CD4-positive, CD25-positive, alpha-beta regulatory T cell (primary cell): ENCODE data around the gene IL21R. TPM values are rescaled to one million over a fixed set of nuclear protein-coding genes. Genes with fewer than 3 reads are reported as not detected.
"Not testable (repeated sequence)": the region's sequence is repeated elsewhere in the genome, so short reads cannot be mapped to it uniquely, and the experiment has no call there.

Source experiments
- ATAC-seq, 2 donors: fragments of 150-1000 bp; cut with Tn5 transposase; one replicate each; pipeline ENCODE4 v1.10.0; 2021; ENCODE audit warnings: low read depth in 2 of 2, moderate number of reproducible peaks in 2 of 2, moderate library complexity in 1 of 2
- DNase-seq, 3 donors: peaks; one replicate each; pipeline versions ENCODE4 v3.0.0 to v3.0.0-alpha.2; 2012 to 2022; ENCODE audit warnings: mixed read lengths in 1 of 3
- H3K27ac ChIP-seq: one replicate; pipeline ENCODE4 v1.7.0; 2013; ENCODE audit warnings: mild to moderate bottlenecking, low read length; ENCODE audit not compliant: insufficient read depth, poor library complexity, severe bottlenecking
- H3K27me3 ChIP-seq: one replicate; pipeline ENCODE4 v1.7.0; 2013; ENCODE audit warnings: low read length; ENCODE audit not compliant: control insufficient read depth, insufficient read depth
- H3K36me3 ChIP-seq: one replicate; pipeline ENCODE4 v1.7.0; 2013; ENCODE audit warnings: mild to moderate bottlenecking, low read length, moderate library complexity; ENCODE audit not compliant: control insufficient read depth, insufficient read depth
- H3K4me1 ChIP-seq: 2 replicates; pipeline ENCODE4 v1.7.0; 2013; ENCODE audit warnings: mild to moderate bottlenecking, low read length; ENCODE audit not compliant: insufficient read depth, control insufficient read depth, poor library complexity, severe bottlenecking
- H3K4me3 ChIP-seq: one replicate; pipeline ENCODE4 v1.7.0; 2013; ENCODE audit warnings: low read depth, mild to moderate bottlenecking, low read length, moderate library complexity
- H3K9me3 ChIP-seq, 2 experiments: 1 replicate in 1 of 2; 2 replicates in 1 of 2; pipeline ENCODE4 v1.7.0; 2013; ENCODE audit warnings: low read length in 2 of 2, mild to moderate bottlenecking in 1 of 2, moderate library complexity in 1 of 2; ENCODE audit not compliant: control insufficient read depth in 2 of 2
- H3K27ac Mint-ChIP-seq, 3 donors: one replicate each; pipeline ENCODE4 v1.8.0; 2020 to 2022; ENCODE audit warnings: mild to moderate bottlenecking in 3 of 3, mixed read lengths in 3 of 3, moderate library complexity in 2 of 3
- H3K27me3 Mint-ChIP-seq: one replicate; pipeline ENCODE4 v1.8.0; 2022; ENCODE audit warnings: mild to moderate bottlenecking, mixed read lengths
- H3K36me3 Mint-ChIP-seq: one replicate; pipeline ENCODE4 v1.8.0; 2020; ENCODE audit warnings: mixed read lengths
- H3K4me1 Mint-ChIP-seq, 4 donors: one replicate each; pipeline ENCODE4 v1.8.0; 2020 to 2022; ENCODE audit warnings: mixed read lengths in 4 of 4, mild to moderate bottlenecking in 1 of 4
- H3K4me3 Mint-ChIP-seq, 4 donors: one replicate each; pipeline ENCODE4 v1.8.0; 2020 to 2022; ENCODE audit warnings: mild to moderate bottlenecking in 4 of 4, mixed read lengths in 4 of 4, moderate library complexity in 3 of 4
- H3K9me3 Mint-ChIP-seq, 7 donors: one replicate each; pipeline ENCODE4 v1.8.0; 2020 to 2022; ENCODE audit warnings: mixed read lengths in 7 of 7, mild to moderate bottlenecking in 3 of 7, moderate library complexity in 2 of 7
- polyA plus RNA-seq, 4 donors: library from polyadenylated mRNA; unstranded; fragments of 300-500 nt; fragmentation: Illumina TruSeq; gene quantifications; one replicate each; pipeline ENCODE4 v1.2.3, GENCODE V29; 2021
- total RNA-seq: library from RNA; stranded (reverse); gene quantifications from one replicate; pipeline ENCODE4 v1.2.3, GENCODE V29; 2022

IL21R gene
- total and polyA plus RNA-seq, 5 donors from 2014 or later: 34.3 to 63.1 (median 38.6) TPM

DNA sequence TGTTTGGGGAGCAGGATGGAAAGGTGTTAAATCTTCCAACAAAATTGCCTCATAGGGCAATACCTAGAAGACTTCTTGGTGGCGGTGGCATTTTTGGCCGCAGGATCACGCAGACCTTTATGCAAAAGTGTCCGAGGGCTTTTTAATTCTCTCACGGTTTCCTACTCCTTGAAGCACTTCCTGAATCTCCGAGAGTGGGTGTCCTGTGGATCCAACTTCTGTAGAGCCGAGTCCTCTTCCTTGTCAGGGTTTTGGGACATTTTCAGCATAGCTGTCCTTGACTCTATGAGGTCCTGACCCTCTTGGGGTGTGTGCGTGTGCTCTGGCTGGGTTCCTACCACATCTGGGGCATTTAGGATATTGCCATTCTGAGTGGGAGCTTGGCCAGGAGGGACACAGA lies 31.7 kb downstream of the IL21R start:
- Mint-ChIP-seq H3K4me1 (peaks cover 0 to 35% (median 7%) of the 10 kb centered on the region in 4 donors), H3K27me3 (no peaks in the 10 kb centered on the region), H3K9me3 (no peaks in the 10 kb centered on the region), H3K4me3 (no peak overlapping the region), H3K27ac (peak overlapping the region in 1 of 3 donors; percentile 91), H3K36me3 (peaks cover 37% of the 10 kb centered on the region)
- ATAC-seq (no peak), DNase-seq (no peak)
- no peaks in the 10 kb centered on the region for H3K4me1 ChIP-seq
- H3K36me3 ChIP-seq: peaks cover 82% of the 10 kb centered on the region
- H3K4me3 ChIP-seq: no peak overlapping the region
- no peaks in the 10 kb centered on the region for H3K9me3 ChIP-seq
- no peak overlapping the region for H3K27ac ChIP-seq
- H3K27me3 ChIP-seq: no peaks in the 10 kb centered on the region

DNA sequence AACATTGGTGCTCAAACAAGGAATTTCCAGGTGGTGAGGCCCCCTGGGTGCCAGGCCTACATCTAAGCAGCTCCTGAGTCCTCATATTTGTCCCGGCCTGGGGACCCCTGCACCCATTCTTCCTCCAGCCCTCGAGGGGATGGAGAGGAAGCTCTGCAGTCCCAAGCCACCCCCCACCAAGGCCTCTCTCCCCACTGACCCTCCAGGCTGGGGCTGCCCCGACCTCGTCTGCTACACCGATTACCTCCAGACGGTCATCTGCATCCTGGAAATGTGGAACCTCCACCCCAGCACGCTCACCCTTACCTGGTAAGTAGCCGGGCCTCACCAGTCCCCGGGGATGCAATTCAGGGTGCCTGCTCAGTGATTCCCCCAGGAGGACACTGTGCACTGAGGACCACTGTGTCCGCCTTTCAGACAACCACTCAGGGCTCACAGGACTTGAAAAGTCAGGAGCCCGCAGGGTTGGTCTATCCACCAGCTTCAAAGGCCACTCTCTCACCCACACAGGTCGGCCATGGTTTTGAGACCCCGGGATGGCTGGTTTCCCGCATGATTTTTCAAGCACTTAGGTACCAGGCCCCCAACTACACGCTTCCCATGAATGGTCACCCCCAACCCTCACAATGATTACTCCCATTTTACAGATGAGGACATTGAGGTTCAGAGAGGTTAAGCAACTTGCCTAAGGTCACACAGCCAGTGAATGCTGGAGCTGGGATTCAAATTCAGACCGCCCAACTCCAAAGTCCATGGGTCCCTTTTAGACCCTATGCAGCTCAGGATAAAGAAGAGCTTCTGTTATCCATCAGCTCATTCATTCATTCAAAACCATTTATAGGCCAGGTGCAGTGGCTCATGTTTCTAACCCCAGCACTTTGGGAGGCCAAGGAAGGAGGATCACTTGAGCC lies 32.4 kb downstream of the IL21R start:
- H3K4me1 Mint-ChIP-seq: peaks cover 0 to 32% (median 11%) of the 10 kb centered on the region in 4 donors
- no peak overlapping the region for H3K4me3 ChIP-seq
- H3K27me3 Mint-ChIP-seq: no peaks in the 10 kb centered on the region
- ATAC-seq (no peak), DNase-seq (no peak)
- no peaks in the 10 kb centered on the region for H3K9me3 Mint-ChIP-seq
- no peak overlapping the region for H3K27ac ChIP-seq
- H3K4me3 Mint-ChIP-seq: no peak overlapping the region
- no peaks in the 10 kb centered on the region for H3K9me3 ChIP-seq
- H3K36me3 ChIP-seq: peaks cover 89% of the 10 kb centered on the region
- H3K4me1 ChIP-seq: no peaks in the 10 kb centered on the region
- no peaks in the 10 kb centered on the region for H3K27me3 ChIP-seq
- H3K36me3 Mint-ChIP-seq: peaks cover 41% of the 10 kb centered on the region
- peak overlapping the region; percentile 26 to 75 (median 67) for H3K27ac Mint-ChIP-seq

DNA sequence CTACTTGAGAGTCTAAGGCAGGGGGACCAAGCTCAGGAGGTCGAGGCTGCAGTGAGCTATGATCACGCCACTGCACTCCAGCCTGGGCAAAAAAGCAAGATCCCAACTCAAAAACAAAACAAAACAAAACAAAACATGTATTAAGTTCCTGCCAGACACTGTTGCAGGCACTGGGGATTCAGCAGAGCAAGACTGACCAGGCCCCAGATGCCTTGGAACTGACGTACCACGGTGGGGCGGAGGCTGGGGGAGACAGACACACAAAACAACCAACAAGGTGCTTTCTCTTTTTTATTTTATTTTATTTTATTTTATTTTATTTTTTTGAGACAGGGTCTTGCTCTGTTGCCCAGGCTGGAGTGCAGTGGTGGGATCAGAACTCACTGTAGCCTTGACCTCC lies 33.2 kb downstream of the IL21R start:
- not testable (repeated sequence) for H3K9me3 Mint-ChIP-seq, H3K4me3 ChIP-seq, H3K9me3 ChIP-seq, DNase-seq, H3K27ac ChIP-seq, ATAC-seq, H3K27me3 Mint-ChIP-seq, H3K4me1 ChIP-seq, H3K27me3 ChIP-seq, H3K4me3 Mint-ChIP-seq
- Mint-ChIP-seq H3K4me1 (peaks cover 0 to 31% (median 12%) of the 10 kb centered on the region in 4 donors), H3K27ac (peak overlapping the region in 1 of 3 donors; percentile 67), H3K36me3 (peaks cover 43% of the 10 kb centered on the region)
- peaks cover 93% of the 10 kb centered on the region for H3K36me3 ChIP-seq

DNA sequence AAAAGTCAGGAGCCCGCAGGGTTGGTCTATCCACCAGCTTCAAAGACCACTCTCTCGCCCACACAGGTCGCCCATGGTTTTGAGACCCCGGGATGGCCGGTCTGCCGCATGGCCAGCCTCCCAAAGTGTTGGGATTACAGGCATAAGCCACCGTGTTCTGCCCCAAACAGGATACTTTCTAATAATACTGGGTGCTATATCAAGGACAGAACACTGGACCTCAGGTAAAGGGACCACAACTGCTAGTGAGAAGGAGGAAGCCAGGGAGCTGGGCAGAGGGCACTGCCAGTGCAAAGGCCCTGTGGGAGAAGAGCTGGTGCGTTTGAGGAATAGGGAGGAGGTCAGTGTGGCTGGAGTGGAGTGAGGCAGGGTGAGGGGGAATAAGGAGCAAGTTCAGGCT lies 34.1 kb downstream of the IL21R start:
- peak overlapping the region; percentile 51 to 85 (median 69) for H3K27ac Mint-ChIP-seq
- ATAC-seq (no peak), DNase-seq (no peak)
- peaks cover under 1 to 26% (median 12%) of the 10 kb centered on the region in 4 donors for H3K4me1 Mint-ChIP-seq
- H3K27me3 Mint-ChIP-seq: no peaks in the 10 kb centered on the region
- Histone ChIP-seq H3K36me3 (peaks cover 92% of the 10 kb centered on the region), H3K4me3 (no peak overlapping the region), H3K4me1 (no peaks in the 10 kb centered on the region), H3K9me3 (no peaks in the 10 kb centered on the region), H3K27ac (no peak overlapping the region), H3K27me3 (no peaks in the 10 kb centered on the region)
- peaks cover 38% of the 10 kb centered on the region for H3K36me3 Mint-ChIP-seq
- H3K4me3 Mint-ChIP-seq: no peak overlapping the region
- no peaks in the 10 kb centered on the region for H3K9me3 Mint-ChIP-seq

DNA sequence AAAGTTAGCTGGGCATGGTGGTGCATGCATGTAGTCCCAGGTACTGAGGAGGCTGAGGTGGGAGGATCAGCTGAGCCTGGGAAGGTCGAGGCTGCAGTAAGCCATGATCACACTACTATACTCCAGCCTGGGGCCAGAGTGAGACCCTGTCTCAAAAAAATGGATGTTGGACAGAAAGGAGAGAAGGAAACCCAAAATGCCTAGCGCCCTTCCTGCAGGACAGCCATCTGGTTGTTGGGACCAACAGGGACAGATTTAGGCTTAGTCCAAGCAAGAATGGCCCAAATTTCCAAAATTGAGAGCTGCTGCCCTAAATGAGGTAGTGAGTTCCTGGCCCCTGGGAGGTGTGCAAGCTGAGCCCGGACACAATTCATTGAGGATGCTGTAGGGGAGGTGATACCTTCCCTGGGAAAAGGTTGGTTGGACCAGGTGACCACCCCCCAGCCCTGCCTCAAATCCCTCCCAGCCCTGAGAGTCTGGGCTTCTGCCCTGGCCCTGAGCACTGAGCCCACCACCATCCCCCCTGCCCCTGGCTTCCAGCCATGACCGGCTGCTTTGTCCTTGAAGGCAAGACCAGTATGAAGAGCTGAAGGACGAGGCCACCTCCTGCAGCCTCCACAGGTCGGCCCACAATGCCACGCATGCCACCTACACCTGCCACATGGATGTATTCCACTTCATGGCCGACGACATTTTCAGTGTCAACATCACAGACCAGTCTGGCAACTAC lies 35.1 kb downstream of the IL21R start:
- Histone ChIP-seq H3K27ac (peak overlapping the region; percentile 28), H3K9me3 (no peaks in the 10 kb centered on the region), H3K4me3 (no peak overlapping the region), H3K4me1 (no peaks in the 10 kb centered on the region), H3K36me3 (peaks cover 92% of the 10 kb centered on the region), H3K27me3 (no peaks in the 10 kb centered on the region)
- DNase-seq (no peak), ATAC-seq (no peak)
- H3K4me3 Mint-ChIP-seq: no peak overlapping the region
- H3K4me1 Mint-ChIP-seq: peaks cover 4 to 22% (median 10%) of the 10 kb centered on the region in 4 donors
- H3K36me3 Mint-ChIP-seq: peaks cover 41% of the 10 kb centered on the region
- H3K9me3 Mint-ChIP-seq: no peaks in the 10 kb centered on the region
- no peaks in the 10 kb centered on the region for H3K27me3 Mint-ChIP-seq
- H3K27ac Mint-ChIP-seq: peak overlapping the region; percentile 53 to 85 (median 83)

DNA sequence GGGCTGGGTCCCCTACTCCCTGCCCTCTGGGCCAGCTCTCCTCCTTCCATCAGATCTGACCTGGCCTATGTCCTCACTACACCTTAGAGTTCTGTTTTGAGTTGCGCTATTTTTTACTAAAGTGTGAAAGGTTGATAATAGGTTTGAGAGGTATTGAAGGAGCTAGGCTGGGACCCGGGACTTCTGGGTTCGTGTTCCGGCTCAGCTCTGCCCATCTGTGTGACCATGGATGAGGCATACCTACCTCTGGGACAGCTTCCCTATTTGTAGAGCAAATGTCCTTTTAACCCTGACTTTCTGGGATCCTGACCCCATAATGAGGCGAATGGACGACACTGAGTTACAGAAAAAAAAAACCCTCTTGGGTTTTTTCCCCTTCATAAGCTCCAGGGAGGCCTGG lies 36.0 kb downstream of the IL21R start:
- DNase-seq: no peak
- Mint-ChIP-seq H3K27me3 (no peaks in the 10 kb centered on the region), H3K27ac (peak overlapping the region in 2 of 3 donors; percentile 48 to 73), H3K36me3 (peaks cover 40% of the 10 kb centered on the region), H3K4me3 (no peak overlapping the region), H3K4me1 (peaks cover 4 to 18% (median 7%) of the 10 kb centered on the region in 4 donors), H3K9me3 (no peaks in the 10 kb centered on the region)
- H3K4me1 ChIP-seq: no peaks in the 10 kb centered on the region
- no peak for ATAC-seq
- peak overlapping the region; percentile 30 for H3K27ac ChIP-seq
- no peaks in the 10 kb centered on the region for H3K9me3 ChIP-seq
- H3K36me3 ChIP-seq: peaks cover 90% of the 10 kb centered on the region
- no peak overlapping the region for H3K4me3 ChIP-seq
- H3K27me3 ChIP-seq: no peaks in the 10 kb centered on the region

DNA sequence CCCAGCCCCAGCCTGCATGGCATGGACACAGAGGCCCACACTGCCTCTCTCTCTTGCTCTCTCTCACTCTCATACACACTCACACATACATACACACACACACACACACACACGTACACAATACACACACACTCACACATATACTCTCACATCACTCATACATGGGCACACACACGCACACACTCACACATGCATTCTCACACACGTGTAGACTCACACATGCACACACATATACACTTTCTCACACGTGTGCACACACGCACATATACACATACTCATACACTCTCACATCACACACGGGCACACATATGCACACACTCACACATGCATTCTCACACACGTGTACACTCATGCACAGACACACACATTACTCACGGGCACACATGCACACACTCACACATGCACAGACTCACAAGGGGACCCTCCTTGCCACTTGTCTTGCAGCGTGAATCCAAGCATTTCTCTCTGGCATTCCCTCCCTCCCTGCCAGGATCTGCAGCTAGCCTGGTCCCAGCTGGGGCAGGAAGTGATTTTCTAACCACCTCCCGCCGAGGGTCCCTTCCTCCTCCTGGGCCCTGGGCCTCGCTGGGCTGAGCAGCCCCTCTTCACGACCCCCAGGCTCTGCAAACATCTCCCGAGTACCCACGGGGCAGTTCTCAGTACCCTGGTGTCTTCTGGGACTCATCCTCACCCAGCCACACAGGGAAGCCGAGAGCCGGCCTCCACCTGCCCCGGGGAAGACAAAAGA lies 37.5 kb downstream of the IL21R start:
- Mint-ChIP-seq H3K27me3 (no peaks in the 10 kb centered on the region), H3K4me1 (peaks cover 4 to 12% (median 7%) of the 10 kb centered on the region in 4 donors), H3K27ac (peak overlapping the region in 2 of 3 donors; percentile 18 to 71), H3K4me3 (no peak overlapping the region), H3K36me3 (peaks cover 49% of the 10 kb centered on the region), H3K9me3 (peaks cover 0 to 5% (median 0%) of the 10 kb centered on the region in 7 donors)
- H3K4me3 ChIP-seq: no peak overlapping the region
- peaks cover 6% of the 10 kb centered on the region in 2 experiments for H3K9me3 ChIP-seq
- ATAC-seq (no peak), DNase-seq (no peak)
- peaks cover 89% of the 10 kb centered on the region for H3K36me3 ChIP-seq
- no peaks in the 10 kb centered on the region for H3K27me3 ChIP-seq
- no peaks in the 10 kb centered on the region for H3K4me1 ChIP-seq
- no peak overlapping the region for H3K27ac ChIP-seq
